Measurements from ENCODE around the gene PTPRC.

The PTPRC gene

GRCh38 chr1:198699167-198700015, 60.6 kb downstream of the PTPRC start:
- H3K27me3 ChIP-seq (ENCODE audit: control insufficient read depth in 5 of 5, insufficient read depth in 4 of 5, low read length in 5 of 5): no peaks in the 10 kb centered on the region
- H3K4me3 ChIP-seq (ENCODE audit: low read depth in 1 of 5, low read length in 5 of 5): no peak overlapping the region
- H3K4me1 ChIP-seq (ENCODE audit: control insufficient read depth in 5 of 5, insufficient read depth in 5 of 5, low read length in 5 of 5): peaks cover 0 to 4% (median 0%) of the 10 kb centered on the region in 5 donors
- peaks cover 0 to 13% (median 0%) of the 10 kb centered on the region in 5 donors for H3K36me3 ChIP-seq (ENCODE audit: control insufficient read depth in 5 of 5, insufficient read depth in 5 of 5, low read length in 5 of 5)
- no peak overlapping the region for H3K9ac ChIP-seq (ENCODE audit: low read length in 5 of 5)
- no peaks in the 10 kb centered on the region for H3K9me3 ChIP-seq (ENCODE audit: control insufficient read depth in 5 of 5, low read length in 5 of 5)
- no peak overlapping the region for H3K27ac ChIP-seq (ENCODE audit: low read depth, low read length)

GRCh38 chr1:198700016-198700392, 61.2 kb downstream of the PTPRC start:
- Histone ChIP-seq H3K36me3 (ENCODE audit: control insufficient read depth in 5 of 5, insufficient read depth in 5 of 5, low read length in 5 of 5) (peaks cover 0 to 14% (median 0%) of the 10 kb centered on the region in 5 donors), H3K4me1 (ENCODE audit: control insufficient read depth in 5 of 5, insufficient read depth in 5 of 5, low read length in 5 of 5) (peaks cover 0 to 4% (median 0%) of the 10 kb centered on the region in 5 donors), H3K27me3 (ENCODE audit: control insufficient read depth in 5 of 5, insufficient read depth in 4 of 5, low read length in 5 of 5) (no peaks in the 10 kb centered on the region), H3K4me3 (ENCODE audit: low read depth in 1 of 5, low read length in 5 of 5) (no peak overlapping the region), H3K9me3 (ENCODE audit: control insufficient read depth in 5 of 5, low read length in 5 of 5) (no peaks in the 10 kb centered on the region), H3K9ac (ENCODE audit: low read length in 5 of 5) (no peak overlapping the region), H3K27ac (ENCODE audit: low read depth, low read length) (no peak overlapping the region)

GRCh38 chr1:198700396-198700795, 61.6 kb downstream of the PTPRC start:
- H3K9me3 ChIP-seq (ENCODE audit: control insufficient read depth in 5 of 5, low read length in 5 of 5): no peaks in the 10 kb centered on the region
- peaks cover 0 to 4% (median 0%) of the 10 kb centered on the region in 5 donors for H3K4me1 ChIP-seq (ENCODE audit: control insufficient read depth in 5 of 5, insufficient read depth in 5 of 5, low read length in 5 of 5)
- H3K27ac ChIP-seq (ENCODE audit: low read depth, low read length): no peak overlapping the region
- H3K4me3 ChIP-seq (ENCODE audit: low read depth in 1 of 5, low read length in 5 of 5): no peak overlapping the region
- peaks cover 0 to 14% (median 0%) of the 10 kb centered on the region in 5 donors for H3K36me3 ChIP-seq (ENCODE audit: control insufficient read depth in 5 of 5, insufficient read depth in 5 of 5, low read length in 5 of 5)
- no peak overlapping the region for H3K9ac ChIP-seq (ENCODE audit: low read length in 5 of 5)
- H3K27me3 ChIP-seq (ENCODE audit: control insufficient read depth in 5 of 5, insufficient read depth in 4 of 5, low read length in 5 of 5): no peaks in the 10 kb centered on the region

- no peaks in the 10 kb centered on the region for H3K27me3 ChIP-seq (ENCODE audit: control insufficient read depth in 5 of 5, insufficient read depth in 4 of 5, low read length in 5 of 5)
- H3K9me3 ChIP-seq (ENCODE audit: control insufficient read depth in 5 of 5, low read length in 5 of 5): no peaks in the 10 kb centered on the region
- H3K4me1 ChIP-seq (ENCODE audit: control insufficient read depth in 5 of 5, insufficient read depth in 5 of 5, low read length in 5 of 5): peaks cover 0 to 4% (median 0%) of the 10 kb centered on the region in 5 donors
- H3K36me3 ChIP-seq (ENCODE audit: control insufficient read depth in 5 of 5, insufficient read depth in 5 of 5, low read length in 5 of 5): peaks cover 0 to 14% (median 0%) of the 10 kb centered on the region in 5 donors
- no peak overlapping the region for H3K27ac ChIP-seq (ENCODE audit: low read depth, low read length)
- H3K9ac ChIP-seq (ENCODE audit: low read length in 5 of 5): no peak overlapping the region
- H3K4me3 ChIP-seq (ENCODE audit: low read depth in 1 of 5, low read length in 5 of 5): no peak overlapping the region
Measured at GRCh38 chr1:198701250-198701649, 62.4 kb downstream of the PTPRC start.

GRCh38 chr1:198701766-198702539, 63.1 kb downstream of the PTPRC start:
- Histone ChIP-seq H3K4me1 (ENCODE audit: control insufficient read depth in 5 of 5, insufficient read depth in 5 of 5, low read length in 5 of 5) (peaks cover 0 to 4% (median 0%) of the 10 kb centered on the region in 5 donors), H3K36me3 (ENCODE audit: control insufficient read depth in 5 of 5, insufficient read depth in 5 of 5, low read length in 5 of 5) (peaks cover 0 to 14% (median 0%) of the 10 kb centered on the region in 5 donors), H3K4me3 (ENCODE audit: low read depth in 1 of 5, low read length in 5 of 5) (no peak overlapping the region), H3K27me3 (ENCODE audit: control insufficient read depth in 5 of 5, insufficient read depth in 4 of 5, low read length in 5 of 5) (no peaks in the 10 kb centered on the region), H3K9me3 (ENCODE audit: control insufficient read depth in 5 of 5, low read length in 5 of 5) (no peaks in the 10 kb centered on the region), H3K27ac (ENCODE audit: low read depth, low read length) (no peak overlapping the region), H3K9ac (ENCODE audit: low read length in 5 of 5) (no peak overlapping the region)

GRCh38 chr1:198708761-198709525, 70.1 kb downstream of the PTPRC start:
- no peaks in the 10 kb centered on the region for H3K4me1 ChIP-seq (ENCODE audit: control insufficient read depth in 5 of 5, insufficient read depth in 5 of 5, low read length in 5 of 5)
- H3K27ac ChIP-seq (ENCODE audit: low read depth, low read length): no peak overlapping the region
- H3K4me3 ChIP-seq (ENCODE audit: low read depth in 1 of 5, low read length in 5 of 5): no peak overlapping the region
- H3K36me3 ChIP-seq (ENCODE audit: control insufficient read depth in 5 of 5, insufficient read depth in 5 of 5, low read length in 5 of 5): peaks cover 0 to 3% (median 0%) of the 10 kb centered on the region in 5 donors
- H3K9me3 ChIP-seq (ENCODE audit: control insufficient read depth in 5 of 5, low read length in 5 of 5): no peaks in the 10 kb centered on the region
- H3K9ac ChIP-seq (ENCODE audit: low read length in 5 of 5): no peak overlapping the region
- H3K27me3 ChIP-seq (ENCODE audit: control insufficient read depth in 5 of 5, insufficient read depth in 4 of 5, low read length in 5 of 5): no peaks in the 10 kb centered on the region

- H3K27me3 ChIP-seq (ENCODE audit: control insufficient read depth in 5 of 5, insufficient read depth in 4 of 5, low read length in 5 of 5): no peaks in the 10 kb centered on the region
- H3K36me3 ChIP-seq (ENCODE audit: control insufficient read depth in 5 of 5, insufficient read depth in 5 of 5, low read length in 5 of 5): no peaks in the 10 kb centered on the region
- H3K4me1 ChIP-seq (ENCODE audit: control insufficient read depth in 5 of 5, insufficient read depth in 5 of 5, low read length in 5 of 5): no peaks in the 10 kb centered on the region
- H3K9ac ChIP-seq (ENCODE audit: low read length in 5 of 5): no peak overlapping the region
- no peaks in the 10 kb centered on the region for H3K9me3 ChIP-seq (ENCODE audit: control insufficient read depth in 5 of 5, low read length in 5 of 5)
- no peak overlapping the region for H3K27ac ChIP-seq (ENCODE audit: low read depth, low read length)
- H3K4me3 ChIP-seq (ENCODE audit: low read depth in 1 of 5, low read length in 5 of 5): no peak overlapping the region
Measured at GRCh38 chr1:198711837-198712236, 73.0 kb downstream of the PTPRC start.

GRCh38 chr1:198713081-198713480, 74.2 kb downstream of the PTPRC start:
- no peaks in the 10 kb centered on the region for H3K27me3 ChIP-seq (ENCODE audit: control insufficient read depth in 5 of 5, insufficient read depth in 4 of 5, low read length in 5 of 5)
- no peak overlapping the region for H3K4me3 ChIP-seq (ENCODE audit: low read depth in 1 of 5, low read length in 5 of 5)
- H3K9me3 ChIP-seq (ENCODE audit: control insufficient read depth in 5 of 5, low read length in 5 of 5): no peaks in the 10 kb centered on the region
- no peak overlapping the region for H3K9ac ChIP-seq (ENCODE audit: low read length in 5 of 5)
- H3K36me3 ChIP-seq (ENCODE audit: control insufficient read depth in 5 of 5, insufficient read depth in 5 of 5, low read length in 5 of 5): no peaks in the 10 kb centered on the region
- H3K4me1 ChIP-seq (ENCODE audit: control insufficient read depth in 5 of 5, insufficient read depth in 5 of 5, low read length in 5 of 5): no peaks in the 10 kb centered on the region
- no peak overlapping the region for H3K27ac ChIP-seq (ENCODE audit: low read depth, low read length)

GRCh38 chr1:198714271-198714670, 75.4 kb downstream of the PTPRC start:
- H3K9ac ChIP-seq (ENCODE audit: low read length in 5 of 5): no peak overlapping the region
- no peak overlapping the region for H3K4me3 ChIP-seq (ENCODE audit: low read depth in 1 of 5, low read length in 5 of 5)
- H3K27ac ChIP-seq (ENCODE audit: low read depth, low read length): no peak overlapping the region
- no peaks in the 10 kb centered on the region for H3K4me1 ChIP-seq (ENCODE audit: control insufficient read depth in 5 of 5, insufficient read depth in 5 of 5, low read length in 5 of 5)
- no peaks in the 10 kb centered on the region for H3K27me3 ChIP-seq (ENCODE audit: control insufficient read depth in 5 of 5, insufficient read depth in 4 of 5, low read length in 5 of 5)
- no peaks in the 10 kb centered on the region for H3K9me3 ChIP-seq (ENCODE audit: control insufficient read depth in 5 of 5, low read length in 5 of 5)
- H3K36me3 ChIP-seq (ENCODE audit: control insufficient read depth in 5 of 5, insufficient read depth in 5 of 5, low read length in 5 of 5): no peaks in the 10 kb centered on the region

Data from subcutaneous abdominal adipose tissue (tissue), 5 donors.